ENCODE measurements around the gene ACVR1.

DNA sequence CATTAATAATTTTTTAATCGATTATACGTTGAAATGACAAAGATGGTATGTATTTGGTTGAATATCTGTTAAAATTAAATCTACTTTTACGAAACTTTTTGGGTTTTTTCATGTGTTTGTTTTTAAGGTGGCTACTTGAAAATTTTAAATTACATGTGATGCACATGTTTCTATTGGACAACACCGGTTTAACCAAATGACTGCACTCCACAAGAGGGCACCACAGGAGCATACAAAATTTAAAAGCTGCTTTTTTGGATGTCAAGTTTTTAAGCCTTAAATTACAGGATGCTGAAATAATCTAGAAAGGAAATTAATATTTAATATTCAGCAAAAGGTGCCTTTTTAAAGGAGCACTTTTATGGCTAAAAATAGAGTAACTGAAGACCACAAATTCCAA lies 98.7 kb downstream of the ACVR1 start:
- no peak for TF ChIP-seq POLR2AphosphoS5 (IDR thresholded peaks at IDR 0.05; ENCODE audit: low read depth, low read length)
- peak; percentile 74; the same call in 1 of the 2 replicates for TF ChIP-seq CTCF (IDR thresholded peaks at IDR 0.05)

Measured in Panc1 (cell line).